Measurements from ENCODE around the gene KRT7. TPM values are rescaled to one million over a fixed set of nuclear protein-coding genes. Genes with fewer than 3 reads are reported as not detected.

Gene KRT7
- total and polyA plus RNA-seq, 2 donors (not counting 3 experiments of a cell fraction or from before 2014, with no cell fraction given) = 120 to 293 TPM

DNA sequence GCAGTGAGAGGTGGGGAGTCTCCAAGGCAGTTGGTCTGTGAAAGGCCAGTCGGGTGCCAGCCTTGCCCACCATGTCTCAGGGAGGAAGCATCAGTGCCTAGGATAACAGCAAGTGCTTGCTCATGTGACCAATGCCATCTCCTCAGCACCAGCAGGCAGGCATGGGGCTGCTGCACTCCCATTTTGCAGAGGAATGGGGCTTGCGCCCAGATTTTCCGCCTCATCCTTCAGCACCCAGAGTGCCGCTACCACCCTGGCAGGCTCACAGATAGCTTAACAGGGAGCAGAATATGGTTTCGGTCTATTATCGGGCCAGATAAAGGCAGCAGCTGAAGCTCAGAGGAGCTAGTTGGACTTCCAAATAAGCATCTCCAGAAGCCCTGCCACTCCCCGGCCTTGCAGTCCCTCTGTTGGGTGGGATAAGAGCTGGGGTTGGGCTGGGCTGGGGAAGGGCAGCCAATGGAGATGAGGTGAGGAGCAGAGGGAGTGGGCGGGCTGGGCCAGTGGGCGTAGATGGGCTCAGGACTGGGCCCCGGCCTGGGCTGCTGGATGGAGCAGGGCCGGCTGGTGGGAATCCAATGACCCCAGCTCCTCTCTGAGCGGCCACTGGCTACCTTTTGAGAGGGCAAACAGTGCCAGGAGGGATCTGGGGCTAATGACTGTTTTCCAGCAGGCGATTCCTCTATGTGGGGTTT, 32.8 kb upstream of the KRT7 start:
- ChIA-PET CTCF (interaction anchor here (0.8 to 1.9 kb wide), 4 partner anchors 8 to 79 kb away, joined by 3 to 4 read pairs (median 3); partner anchors contain the start of gene KRT80), POLR2A (interaction anchor here (1.3 kb wide), 1 partner anchor 13 kb away, joined by 3 read pairs; no protein-coding TSS in a partner anchor)
- no peaks in the 10 kb centered on the region for H4K20me1 ChIP-seq (replicated peaks; ENCODE audit: control insufficient read depth, extremely low read depth, insufficient read depth, low read length)
- intact Hi-C loops (cut with micrococcal nuclease) (no loop called here), dilution Hi-C loops (cut with MboI; ENCODE audit: extremely low pct_ligation_motif_present, low sequenced_read_pairs) (no loop called here)
- H2AFZ ChIP-seq (ENCODE audit: low read depth, low read length) = no peak overlapping the region
- TF ChIP-seq JUN (IDR thresholded peaks at IDR 0.05; ENCODE audit: borderline replicate concordance, insufficient read depth, insufficient read length, low read depth) (no peak), MYC (IDR thresholded peaks at IDR 0.05; ENCODE audit: low read depth, low read length) (no peak), GATA2 (IDR thresholded peaks at IDR 0.05; ENCODE audit: insufficient read depth, insufficient read length, low read depth, low read length) (no peak)
- no TSS peak for BruUV-seq (replicated peaks)
- no peak for FAIRE-seq
- H3K4me3 ChIP-seq (replicated peaks in 1 of 3; ENCODE audit: insufficient read depth in 1 of 3, low read depth in 1 of 3, low read length in 3 of 3) = no peak overlapping the region
- H3K4me1 ChIP-seq (ENCODE audit: control insufficient read depth, extremely low read depth, insufficient read depth, low read length) = peaks cover 13% of the 10 kb centered on the region
- H3K9ac ChIP-seq (replicated peaks; ENCODE audit: extremely low read depth, insufficient read depth, low read length) = no peak overlapping the region
- H3K27ac ChIP-seq (ENCODE audit: insufficient read depth, low read depth, low read length) = no peak overlapping the region
- H3K36me3 ChIP-seq (ENCODE audit: control insufficient read depth in 2 of 2, extremely low read depth in 1 of 2, insufficient read depth in 2 of 2, low read length in 2 of 2) = no peaks in the 10 kb centered on the region
- no peak for DNase-seq (ENCODE audit: low read depth, low spot score)
- no peaks in the 10 kb centered on the region for H3K27me3 ChIP-seq (ENCODE audit: control insufficient read depth in 2 of 2, insufficient read depth in 2 of 2, low read length in 2 of 2)
- no peaks in the 10 kb centered on the region for H3K9me1 ChIP-seq (replicated peaks; ENCODE audit: control insufficient read depth, extremely low read depth, insufficient read depth, low read length)
- no peaks in the 10 kb centered on the region for H3K79me2 ChIP-seq (ENCODE audit: control insufficient read depth, insufficient read depth, low read length)
- H3K9me3 ChIP-seq (replicated peaks; ENCODE audit: control insufficient read depth, insufficient read depth, low read length) = no peaks in the 10 kb centered on the region
- no peak overlapping the region for H3K4me2 ChIP-seq (ENCODE audit: insufficient read depth, low read length)

DNA sequence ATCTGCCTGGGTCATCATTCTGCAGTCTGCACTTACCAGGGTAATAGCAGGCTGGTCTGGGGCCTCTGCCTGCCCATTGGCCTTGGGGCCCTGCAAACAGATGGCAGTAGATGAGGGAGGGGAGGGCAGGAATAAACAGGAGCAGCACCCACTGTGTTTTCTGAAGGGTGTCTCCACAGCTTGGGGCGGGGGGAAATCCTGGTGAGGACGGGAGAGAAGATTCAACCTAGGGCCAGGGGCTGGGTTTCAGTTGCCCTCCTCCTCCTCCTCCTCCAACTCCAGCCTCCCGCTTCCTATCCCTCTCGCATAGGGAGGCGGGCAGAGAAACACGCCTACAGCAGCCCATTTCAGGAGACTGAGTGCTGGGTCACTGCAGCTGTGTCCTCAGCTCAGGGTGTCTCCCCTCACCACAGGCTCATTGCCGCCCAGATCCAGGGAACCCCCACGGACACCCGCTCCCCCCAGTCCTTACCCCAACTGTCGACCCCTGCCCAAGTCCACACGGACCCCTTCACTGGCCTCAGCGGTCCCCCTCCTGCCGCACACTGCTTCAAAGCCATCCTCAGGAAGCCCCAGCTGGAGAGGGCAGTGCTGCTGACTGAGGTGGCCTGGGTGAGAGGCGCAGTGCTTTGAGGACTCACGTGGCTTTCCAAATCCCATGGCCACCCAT, 32.1 kb upstream of the KRT7 start:
- DNase-seq (ENCODE audit: low read depth, low spot score) = no peak
- TF ChIP-seq, protein P1, sequence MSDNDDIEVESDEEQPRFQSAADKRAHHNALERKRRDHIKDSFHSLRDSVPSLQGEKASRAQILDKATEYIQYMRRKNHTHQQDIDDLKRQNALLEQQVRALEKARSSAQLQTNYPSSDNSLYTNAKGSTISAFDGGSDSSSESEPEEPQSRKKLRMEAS (IDR thresholded peaks at IDR 0.05; ENCODE audit: insufficient read depth, insufficient read length) = no peak
- TF ChIP-seq FOS (IDR thresholded peaks at IDR 0.05; ENCODE audit: borderline replicate concordance, insufficient read depth, low read length) (no peak), MYC (IDR thresholded peaks at IDR 0.05; ENCODE audit: low read depth, low read length) (no peak), POLR2A (IDR thresholded peaks at IDR 0.05; ENCODE audit: low read depth, low read length) (no peak), POLR2AphosphoS5 (IDR thresholded peaks at IDR 0.05; ENCODE audit: insufficient read depth, low read depth, low read length) (no peak), JUN (IDR thresholded peaks at IDR 0.05; ENCODE audit: borderline replicate concordance, insufficient read depth, insufficient read length, low read depth) (no peak), EZH2 (IDR thresholded peaks at IDR 0.05; ENCODE audit: borderline replicate concordance, low read depth, low read length, severe bottlenecking) (no peak), GATA2 (IDR thresholded peaks at IDR 0.05; ENCODE audit: insufficient read depth, insufficient read length, low read depth, low read length) (no peak)
- TF ChIP-seq, protein P2, sequence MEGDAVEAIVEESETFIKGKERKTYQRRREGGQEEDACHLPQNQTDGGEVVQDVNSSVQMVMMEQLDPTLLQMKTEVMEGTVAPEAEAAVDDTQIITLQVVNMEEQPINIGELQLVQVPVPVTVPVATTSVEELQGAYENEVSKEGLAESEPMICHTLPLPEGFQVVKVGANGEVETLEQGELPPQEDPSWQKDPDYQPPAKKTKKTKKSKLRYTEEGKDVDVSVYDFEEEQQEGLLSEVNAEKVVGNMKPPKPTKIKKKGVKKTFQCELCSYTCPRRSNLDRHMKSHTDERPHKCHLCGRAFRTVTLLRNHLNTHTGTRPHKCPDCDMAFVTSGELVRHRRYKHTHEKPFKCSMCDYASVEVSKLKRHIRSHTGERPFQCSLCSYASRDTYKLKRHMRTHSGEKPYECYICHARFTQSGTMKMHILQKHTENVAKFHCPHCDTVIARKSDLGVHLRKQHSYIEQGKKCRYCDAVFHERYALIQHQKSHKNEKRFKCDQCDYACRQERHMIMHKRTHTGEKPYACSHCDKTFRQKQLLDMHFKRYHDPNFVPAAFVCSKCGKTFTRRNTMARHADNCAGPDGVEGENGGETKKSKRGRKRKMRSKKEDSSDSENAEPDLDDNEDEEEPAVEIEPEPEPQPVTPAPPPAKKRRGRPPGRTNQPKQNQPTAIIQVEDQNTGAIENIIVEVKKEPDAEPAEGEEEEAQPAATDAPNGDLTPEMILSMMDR (IDR thresholded peaks at IDR 0.05; ENCODE audit: extremely low read depth in 1 of 2, insufficient read depth in 1 of 2, low read depth in 1 of 2, low read length in 2 of 2) = no peak
- Histone ChIP-seq H3K27me3 (ENCODE audit: control insufficient read depth in 2 of 2, insufficient read depth in 2 of 2, low read length in 2 of 2) (no peaks in the 10 kb centered on the region), H3K36me3 (ENCODE audit: control insufficient read depth in 2 of 2, extremely low read depth in 1 of 2, insufficient read depth in 2 of 2, low read length in 2 of 2) (no peaks in the 10 kb centered on the region), H3K4me1 (ENCODE audit: control insufficient read depth, extremely low read depth, insufficient read depth, low read length) (peaks cover 13% of the 10 kb centered on the region), H4K20me1 (replicated peaks; ENCODE audit: control insufficient read depth, extremely low read depth, insufficient read depth, low read length) (no peaks in the 10 kb centered on the region), H3K4me3 (replicated peaks in 1 of 3; ENCODE audit: insufficient read depth in 1 of 3, low read depth in 1 of 3, low read length in 3 of 3) (no peak overlapping the region), H2AFZ (ENCODE audit: low read depth, low read length) (no peak overlapping the region), H3K9me3 (replicated peaks; ENCODE audit: control insufficient read depth, insufficient read depth, low read length) (no peaks in the 10 kb centered on the region), H3K4me2 (ENCODE audit: insufficient read depth, low read length) (no peak overlapping the region), H3K27ac (ENCODE audit: insufficient read depth, low read depth, low read length) (no peak overlapping the region), H3K9ac (replicated peaks; ENCODE audit: extremely low read depth, insufficient read depth, low read length) (no peak overlapping the region), H3K9me1 (replicated peaks; ENCODE audit: control insufficient read depth, extremely low read depth, insufficient read depth, low read length) (no peaks in the 10 kb centered on the region), H3K79me2 (ENCODE audit: control insufficient read depth, insufficient read depth, low read length) (no peaks in the 10 kb centered on the region)
- dilution Hi-C loops (cut with MboI; ENCODE audit: extremely low pct_ligation_motif_present, low sequenced_read_pairs) = no loop called here
- FAIRE-seq = no peak
- POLR2A ChIA-PET = no interaction called here
- intact Hi-C loops (cut with micrococcal nuclease) = no loop called here
- CTCF ChIA-PET = interaction anchor here (0.8 to 1.9 kb wide), 5 partner anchors 9 to 78 kb away, joined by 3 to 9 read pairs (median 3); partner anchors contain the start of gene KRT80
- no TSS peak for BruUV-seq (replicated peaks)
